GM21390 (cell line): ENCODE measurements around the gene ZNF367.

Source experiments
- ATAC-seq: cut with Tn5 transposase; IDR thresholded peaks from one replicate; pipeline ENCODE4 v1.9.1; 2021; ENCODE audit not compliant: unreplicated experiment

Gene ZNF367

DNA sequence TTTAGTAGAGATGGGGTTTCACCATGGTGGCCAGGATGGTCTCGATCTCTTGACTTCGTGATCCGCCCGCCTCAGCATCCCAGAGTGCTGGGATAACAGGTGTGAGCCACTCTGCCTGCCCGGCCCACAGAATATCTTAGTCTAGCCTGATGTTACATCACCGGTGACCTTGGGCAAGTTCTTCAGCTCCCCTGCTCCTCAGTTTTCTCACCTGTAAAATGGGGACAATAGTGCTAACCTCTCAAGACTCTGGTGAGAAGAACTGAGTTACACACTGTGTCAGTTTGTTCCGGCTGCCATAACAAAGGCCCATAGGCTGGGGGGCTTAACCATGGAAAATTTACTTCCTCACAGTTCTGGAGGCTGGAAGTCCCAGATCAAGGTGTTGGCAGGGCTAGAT lies 19.3 kb upstream of the ZNF367 start:
- ATAC-seq, result no peak

DNA sequence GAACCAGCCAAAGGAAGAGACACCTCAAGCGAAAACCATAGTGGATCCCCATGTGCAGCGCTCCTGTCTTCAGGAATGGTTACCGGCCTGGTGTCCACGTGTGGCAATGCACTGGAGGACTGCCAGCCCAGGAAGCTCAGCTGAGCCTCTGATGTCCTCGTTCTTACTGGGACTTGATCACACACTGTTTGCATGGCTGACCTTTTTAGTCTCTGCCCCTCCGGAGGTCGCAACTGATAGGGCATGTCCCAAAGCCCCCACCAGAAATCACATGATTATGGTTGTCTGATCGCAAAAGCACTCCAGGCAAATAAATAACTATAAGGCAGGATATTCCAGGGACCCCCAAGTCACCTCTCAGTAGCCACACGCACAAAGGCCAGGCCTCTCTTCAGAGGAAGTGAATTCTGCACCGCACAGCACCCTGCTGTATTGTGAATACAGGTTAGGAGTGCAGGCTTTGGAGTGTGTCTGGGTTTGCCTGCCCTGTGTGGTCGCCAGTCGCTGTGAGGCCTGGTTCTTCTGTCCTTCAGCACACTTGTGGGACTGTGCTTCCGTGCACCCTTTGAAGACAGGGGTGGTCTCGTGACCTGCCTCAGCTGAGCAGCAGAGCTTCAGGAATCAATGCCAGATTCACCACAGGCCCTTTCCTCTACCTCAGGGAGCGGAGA lies 18.4 kb upstream of the ZNF367 start:
- no peak for ATAC-seq

DNA sequence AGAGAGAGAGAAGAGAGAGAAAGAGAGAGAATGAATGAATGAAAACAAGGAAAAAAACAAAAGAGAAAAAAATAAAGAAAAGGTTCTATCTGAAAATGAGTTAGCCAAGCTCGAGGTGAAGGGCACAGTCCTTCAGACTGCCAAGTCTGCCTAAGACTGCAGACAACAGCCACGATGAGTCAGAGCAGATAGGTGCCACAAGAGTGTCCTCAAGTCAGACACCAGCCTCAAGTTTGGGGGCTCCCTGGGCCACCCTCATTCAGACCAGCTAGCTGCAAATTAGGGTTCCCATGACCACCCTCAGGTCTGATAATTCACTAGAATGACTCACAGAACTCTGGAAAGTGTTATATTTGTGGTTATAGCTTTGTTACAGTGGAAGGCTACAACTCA lies 17.9 kb upstream of the ZNF367 start:
- no peak for ATAC-seq

DNA sequence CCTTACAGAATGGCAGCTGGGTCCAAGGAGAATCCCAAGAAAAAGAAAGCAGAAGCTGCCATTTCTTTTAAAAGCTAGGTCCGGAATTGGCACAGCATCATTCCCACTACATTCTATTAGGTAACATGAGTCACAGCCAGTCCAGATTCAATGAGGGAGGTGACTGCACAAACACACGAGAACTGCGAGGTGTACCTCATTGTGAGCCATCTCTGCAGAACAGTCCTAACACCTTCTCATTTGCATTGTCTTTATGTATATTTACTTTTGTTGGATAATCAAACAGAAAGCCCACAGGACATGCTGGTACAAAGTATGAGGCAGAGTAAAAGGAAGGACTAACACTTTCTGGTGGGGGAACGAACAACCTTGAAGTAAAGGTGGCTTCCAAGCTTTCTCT lies 17.2 kb upstream of the ZNF367 start:
- ATAC-seq, result no peak

DNA sequence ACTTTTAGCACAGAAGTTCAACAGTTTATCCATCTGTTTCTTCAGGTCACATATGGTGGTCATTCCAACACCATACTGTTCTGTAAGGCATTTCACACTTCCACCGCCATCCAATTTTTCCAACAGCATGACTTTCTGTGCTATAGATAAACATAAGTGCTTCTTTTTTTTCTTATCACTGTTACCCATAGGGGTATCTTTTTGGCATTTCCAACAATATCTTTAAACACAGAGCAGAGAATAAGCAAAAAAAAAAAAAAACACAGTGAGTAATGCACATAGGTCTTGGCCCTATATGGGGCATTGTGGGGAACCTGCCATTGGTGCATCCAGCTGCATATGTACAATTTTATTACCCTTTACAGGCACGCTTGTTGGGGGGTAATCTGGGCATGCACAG lies 12.2 kb upstream of the ZNF367 start:
- ATAC-seq, result no peak

DNA sequence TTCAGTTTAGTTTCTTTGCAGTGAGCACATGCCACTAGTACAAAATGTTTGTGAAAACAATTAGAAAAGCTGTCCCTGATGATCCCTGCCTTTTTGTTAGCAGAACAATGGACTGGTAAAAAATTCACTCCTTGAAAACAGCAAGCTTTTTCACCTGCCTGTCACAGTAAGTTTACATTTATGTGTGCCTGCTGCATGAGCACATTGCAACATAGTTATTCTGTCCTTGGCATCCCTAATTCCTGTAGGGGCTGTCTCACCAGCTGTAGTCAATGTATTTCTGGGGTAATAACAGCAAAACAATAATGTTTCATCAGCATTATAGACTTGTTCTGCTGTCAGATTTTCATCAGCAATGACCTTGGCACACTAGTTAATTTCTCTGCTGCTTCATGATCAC lies 11.6 kb upstream of the ZNF367 start:
- no peak for ATAC-seq

DNA sequence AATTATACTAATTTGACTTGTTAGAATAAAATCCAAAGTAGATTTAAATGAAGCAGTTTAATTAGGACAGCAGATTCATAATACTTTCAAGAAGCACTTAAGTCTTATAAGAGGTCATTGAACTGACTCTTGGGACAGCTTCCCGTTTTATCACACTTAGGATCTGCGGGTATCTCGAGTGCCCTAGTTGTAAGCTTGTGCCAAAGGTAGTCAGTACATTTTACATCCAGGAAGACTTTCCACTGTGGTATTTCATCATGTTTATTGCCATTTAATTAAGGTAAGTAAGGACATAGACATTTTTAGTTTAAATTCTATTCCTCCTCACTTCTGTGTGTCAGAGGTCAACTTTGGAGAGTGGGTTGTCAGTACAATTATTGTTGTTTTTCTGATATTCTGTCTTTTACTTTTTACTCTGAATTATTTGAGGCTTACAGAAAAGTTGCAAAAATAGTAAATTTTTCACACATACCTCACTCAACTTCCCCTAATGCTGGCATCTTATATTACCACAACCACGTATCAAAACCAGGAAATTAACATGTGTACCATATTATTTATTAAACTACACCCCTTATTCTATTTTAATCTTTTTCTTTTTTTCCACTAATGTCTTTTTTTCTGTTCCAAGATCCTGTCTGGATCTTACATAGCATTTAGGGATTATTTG lies 7.5 kb upstream of the ZNF367 start:
- ATAC-seq, result no peak

DNA sequence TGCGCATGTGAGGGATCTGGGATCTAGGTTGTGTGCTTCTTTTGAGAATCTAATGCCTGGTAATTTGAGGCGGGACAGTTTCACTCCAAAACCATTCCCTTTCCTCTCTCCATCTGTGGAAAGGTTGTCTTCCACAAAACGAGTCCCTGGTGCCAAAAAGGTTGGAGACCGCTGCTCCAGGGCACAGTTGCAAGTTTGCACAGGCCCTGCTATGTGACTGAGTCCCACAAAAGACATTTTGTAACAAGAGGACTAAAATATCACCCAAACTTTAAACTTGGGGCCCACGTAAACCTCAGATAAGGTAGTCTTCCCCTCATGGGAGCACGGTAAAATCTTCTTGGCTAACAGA lies 5.8 kb upstream of the ZNF367 start:
- no peak for ATAC-seq

DNA sequence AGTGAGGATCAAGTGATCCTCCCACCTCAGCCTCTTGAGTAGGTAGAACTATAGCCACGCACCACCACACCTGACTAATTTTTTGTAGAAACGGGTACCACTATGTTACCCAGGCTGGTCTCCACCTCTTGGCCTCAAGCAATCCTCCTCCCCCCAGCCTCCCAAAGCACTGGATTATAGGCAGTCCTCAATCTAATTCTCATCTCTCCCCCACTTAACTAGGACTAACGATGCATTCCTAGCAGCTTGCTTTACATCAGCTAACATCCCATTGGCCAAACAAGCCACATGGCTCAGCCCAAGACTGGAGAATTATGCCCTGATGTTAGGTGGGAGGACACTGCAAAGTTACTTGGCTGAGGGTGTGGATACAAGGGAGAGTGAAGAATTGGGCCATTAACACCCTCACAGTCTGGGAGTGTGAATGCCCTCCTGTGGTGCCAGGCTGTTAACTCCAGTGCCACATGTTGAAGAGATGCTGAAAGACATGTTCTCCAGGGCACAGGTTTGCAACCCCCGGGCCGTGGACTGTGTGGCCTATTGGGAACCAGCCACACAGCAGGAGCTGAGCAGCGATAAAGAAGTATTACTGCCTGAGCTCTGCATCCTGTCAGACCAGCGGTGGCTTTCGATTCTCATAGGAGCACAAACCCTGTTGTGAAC lies 5.3 kb upstream of the ZNF367 start:
- no peak for ATAC-seq

DNA sequence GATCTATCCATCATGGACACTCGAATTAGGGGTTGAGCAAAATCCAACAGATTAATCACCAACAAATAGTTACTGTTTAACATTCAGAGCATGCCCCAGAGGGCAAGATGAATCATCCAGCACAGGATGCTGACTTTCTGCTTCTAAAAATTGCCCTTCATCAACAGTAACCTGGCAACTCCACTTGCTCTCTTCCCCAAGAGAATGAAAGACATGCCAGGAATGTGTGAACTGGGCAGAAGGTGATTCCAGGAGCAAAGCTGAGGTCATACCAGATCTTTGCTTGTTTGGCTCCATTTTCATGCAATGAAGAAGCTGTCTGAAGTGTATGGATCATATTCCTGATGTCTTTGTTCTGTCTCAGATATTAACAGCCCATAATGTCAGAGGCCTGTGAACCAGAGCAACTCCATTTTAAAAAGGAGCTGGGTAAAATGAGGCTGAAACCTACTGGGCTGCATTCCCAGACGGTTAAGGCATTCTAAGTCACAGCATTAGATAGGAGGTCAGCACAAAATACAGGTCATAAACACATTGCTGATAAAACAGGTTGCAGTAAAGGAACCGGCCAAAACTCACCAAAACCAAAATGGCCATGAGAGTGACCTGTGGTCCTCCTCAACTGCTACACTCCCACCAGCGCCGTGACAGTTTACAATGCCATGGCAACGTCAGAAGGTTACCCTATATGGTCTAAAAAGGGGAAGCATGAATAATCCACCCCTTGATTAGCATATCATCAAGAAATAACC lies 2.5 kb upstream of the ZNF367 start:
- no peak for ATAC-seq

DNA sequence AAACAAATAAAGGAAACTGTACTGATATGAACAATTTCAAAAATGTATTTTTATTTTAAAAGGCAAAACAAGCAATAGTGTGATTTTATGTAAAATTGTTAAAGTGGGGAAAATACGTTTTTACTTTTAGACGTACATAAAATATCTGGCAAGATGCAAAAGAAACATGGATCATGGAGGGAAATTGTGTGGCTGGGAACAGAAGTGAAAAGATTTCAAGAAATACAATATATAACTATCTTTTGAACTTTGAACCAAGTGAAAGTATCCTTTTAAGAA lies 1.5 kb upstream of the ZNF367 start:
- no peak for ATAC-seq

DNA sequence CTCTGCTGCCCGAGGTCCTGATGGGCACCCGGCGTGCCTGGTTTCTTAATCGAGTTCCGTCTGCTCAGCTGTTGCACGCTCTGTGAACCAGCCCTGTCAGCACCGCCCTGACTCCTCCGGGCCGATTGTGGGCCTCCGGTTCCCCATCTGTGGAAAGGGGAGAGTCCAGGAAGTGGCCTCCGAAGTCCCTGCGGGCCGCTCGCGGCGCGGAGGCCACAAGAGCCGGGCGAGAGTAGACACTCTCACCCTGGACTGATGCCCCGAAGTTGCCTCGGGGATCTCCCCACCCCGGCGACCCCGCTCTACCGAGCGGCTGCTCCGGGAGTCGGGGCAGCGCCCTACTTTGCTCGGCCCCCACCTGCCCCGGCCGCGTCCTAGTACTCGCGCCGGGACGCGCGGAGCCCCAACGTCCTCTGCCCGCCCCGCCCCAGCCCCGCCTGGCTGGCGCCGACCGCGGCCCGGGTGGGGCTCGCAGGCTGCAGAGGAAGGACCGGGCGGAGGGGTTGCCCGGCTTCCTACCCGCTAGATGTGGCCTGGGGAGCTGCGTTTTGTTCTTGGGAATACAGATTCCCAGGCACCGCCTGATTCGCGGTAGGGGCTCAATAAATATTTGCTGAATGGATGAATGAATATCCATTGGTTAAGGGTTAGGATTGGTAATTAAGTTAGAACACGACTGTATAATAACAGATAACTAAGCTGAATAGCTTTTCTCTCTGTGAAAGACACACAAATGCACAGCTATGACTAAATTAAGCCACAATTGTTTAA lies 935 bp upstream of the ZNF367 start:
- peak; percentile 37 for ATAC-seq

DNA sequence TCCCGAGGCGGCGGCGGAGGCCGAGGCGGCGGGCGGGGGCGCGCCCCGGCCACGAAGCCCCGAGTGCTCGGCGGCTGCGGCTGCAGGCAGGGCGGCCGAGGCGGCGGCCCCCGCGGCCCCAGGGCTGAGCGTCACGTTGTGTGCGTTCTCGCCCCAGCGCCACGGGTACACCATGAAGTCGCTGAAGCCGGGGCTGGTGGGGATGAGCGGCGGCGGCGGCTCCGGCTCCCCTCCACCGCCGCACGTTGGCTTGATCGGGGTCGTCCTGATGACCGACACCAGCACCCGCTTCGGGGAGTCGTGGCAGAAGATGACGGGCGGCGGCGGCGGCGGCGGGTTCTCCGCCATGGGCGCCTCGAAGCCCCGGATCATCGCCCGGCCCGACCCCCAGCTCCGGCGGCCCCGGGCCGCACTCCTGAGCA lies 498 bp downstream of the ZNF367 start:
- ATAC-seq, result no peak

DNA sequence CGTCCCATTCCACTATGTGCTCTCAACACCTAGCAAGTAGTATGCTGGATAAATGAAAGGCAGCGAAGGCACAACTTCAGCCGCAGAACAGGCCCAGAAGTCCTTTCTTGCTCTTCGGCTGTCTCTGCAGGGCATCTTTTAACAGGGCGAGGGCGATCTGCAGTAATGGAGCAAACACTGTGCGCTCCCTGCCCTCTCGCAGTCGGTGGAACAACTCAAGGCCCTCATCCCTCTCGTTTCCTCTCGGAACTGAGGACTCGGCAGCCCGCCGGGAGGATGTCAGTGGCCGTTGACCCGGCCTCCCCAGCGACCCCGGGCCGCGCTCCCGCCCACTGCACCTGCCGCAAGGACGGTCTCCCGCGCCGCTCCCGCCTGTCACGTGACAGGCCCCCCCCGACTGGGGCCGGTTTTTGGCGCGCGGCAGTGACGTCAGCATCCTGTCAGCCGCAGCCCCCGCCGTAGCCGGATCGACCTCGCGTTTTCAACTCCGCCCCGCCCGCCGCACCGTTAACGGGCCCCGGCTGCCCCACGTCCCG lies 1.1 kb downstream of the ZNF367 start:
- ATAC-seq, result no peak

DNA sequence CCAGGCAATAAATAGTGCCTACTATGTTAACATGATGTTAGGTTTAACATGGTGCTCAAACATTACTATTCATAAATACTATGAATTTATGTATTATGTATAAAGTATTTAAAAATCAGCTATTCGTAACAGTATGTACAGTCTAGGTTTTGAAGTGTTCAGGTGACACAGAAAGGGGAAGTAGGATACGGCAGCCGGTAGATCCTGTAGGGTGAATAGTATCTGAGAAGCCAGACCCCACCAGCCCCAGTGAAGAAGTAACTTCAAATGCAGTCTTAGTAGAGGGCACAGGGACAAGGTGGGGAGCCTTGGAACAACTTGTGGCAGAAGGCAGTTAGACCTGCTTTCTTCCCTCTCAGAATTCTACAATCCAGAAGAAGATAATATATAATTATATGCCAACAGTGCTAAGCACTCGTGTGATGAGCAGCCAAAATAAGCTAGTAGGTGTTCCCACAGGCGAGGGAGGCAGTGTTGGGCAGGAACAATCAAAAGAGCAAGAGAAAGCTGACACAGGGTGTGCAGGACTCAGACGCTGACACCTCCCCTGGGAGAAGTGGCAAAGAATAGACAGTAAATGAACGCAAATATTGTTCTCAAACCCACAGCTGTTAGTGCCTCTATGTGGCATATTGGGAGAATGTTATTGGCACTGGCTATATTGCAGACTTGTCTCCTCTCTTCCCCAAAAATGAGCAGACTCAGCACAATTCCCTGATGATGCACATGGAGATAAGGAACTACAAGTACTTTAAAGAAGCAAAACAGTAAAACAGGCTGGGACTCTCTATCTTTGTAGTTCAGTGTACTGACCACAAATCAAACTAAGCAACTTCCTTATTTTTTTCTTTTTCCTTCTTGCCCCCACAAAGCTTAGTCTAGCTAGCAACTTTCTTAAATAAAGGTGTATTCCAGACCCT lies 4.6 kb downstream of the ZNF367 start:
- ATAC-seq, result no peak

DNA sequence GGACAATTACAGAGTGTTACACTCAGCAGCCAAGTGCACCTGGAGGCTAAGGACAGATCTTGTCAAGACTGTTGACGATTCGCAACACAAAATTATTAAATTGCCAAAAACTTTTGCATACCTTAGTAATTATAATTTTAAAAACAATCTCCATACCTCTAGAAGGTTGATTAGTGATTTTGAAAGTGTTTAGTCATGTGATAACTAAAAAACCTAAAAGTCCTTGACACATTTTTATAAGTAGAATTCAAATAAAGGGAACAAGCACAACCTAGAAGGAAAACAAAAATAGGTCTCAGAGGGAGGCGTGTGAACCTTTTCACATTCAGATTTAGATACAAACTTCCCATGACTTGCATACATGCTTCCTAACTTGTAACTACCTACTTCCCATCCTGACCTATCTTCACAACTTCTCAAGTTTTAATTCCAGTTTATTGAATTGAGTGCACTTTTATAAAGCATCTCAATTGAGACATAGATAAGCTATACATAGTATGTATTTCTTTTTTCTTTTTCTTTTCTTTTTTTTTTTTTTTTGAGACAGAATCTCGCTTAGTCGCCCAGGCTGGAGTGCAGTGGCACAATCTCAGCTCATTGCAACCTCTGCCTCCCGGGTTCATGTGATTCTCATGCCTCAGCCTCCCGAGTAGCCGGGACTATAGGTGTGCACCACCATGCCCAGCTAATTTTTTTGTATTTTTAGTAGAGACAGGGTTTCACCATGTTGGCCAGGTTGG lies 5.8 kb downstream of the ZNF367 start:
- ATAC-seq, result no peak

DNA sequence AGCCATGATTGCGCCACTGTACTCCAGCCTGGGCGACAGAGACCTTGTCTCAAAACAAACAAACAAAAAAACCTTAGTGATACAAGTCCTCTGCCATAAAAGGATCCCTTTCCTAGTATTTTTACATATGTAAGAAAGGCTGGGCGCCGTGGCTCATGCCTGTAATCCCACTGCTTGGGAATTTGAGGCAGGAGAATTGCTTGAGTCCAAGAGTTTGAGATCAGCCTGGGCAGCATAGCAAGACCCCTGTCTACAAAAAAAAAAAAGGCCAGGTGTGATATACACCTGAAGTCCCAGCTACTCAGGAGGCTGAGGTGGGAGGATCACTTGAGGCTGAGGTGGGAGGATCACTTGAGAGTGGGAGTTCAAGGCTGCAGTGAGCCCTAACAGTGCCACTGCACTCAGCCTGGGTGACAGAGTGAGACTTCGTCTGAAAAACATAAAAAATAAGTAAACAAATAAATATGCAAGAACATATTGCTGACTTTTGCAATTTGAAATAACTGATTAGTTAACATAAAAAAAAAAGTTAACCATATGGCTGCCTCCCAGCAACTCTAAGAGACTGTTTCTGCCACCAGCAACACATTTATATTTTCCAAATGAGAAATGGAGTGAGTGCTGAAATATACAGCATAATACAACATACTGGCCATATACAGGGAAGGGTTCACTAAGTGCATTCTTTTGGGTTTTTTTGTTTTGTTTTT lies 6.9 kb downstream of the ZNF367 start:
- no peak for ATAC-seq

DNA sequence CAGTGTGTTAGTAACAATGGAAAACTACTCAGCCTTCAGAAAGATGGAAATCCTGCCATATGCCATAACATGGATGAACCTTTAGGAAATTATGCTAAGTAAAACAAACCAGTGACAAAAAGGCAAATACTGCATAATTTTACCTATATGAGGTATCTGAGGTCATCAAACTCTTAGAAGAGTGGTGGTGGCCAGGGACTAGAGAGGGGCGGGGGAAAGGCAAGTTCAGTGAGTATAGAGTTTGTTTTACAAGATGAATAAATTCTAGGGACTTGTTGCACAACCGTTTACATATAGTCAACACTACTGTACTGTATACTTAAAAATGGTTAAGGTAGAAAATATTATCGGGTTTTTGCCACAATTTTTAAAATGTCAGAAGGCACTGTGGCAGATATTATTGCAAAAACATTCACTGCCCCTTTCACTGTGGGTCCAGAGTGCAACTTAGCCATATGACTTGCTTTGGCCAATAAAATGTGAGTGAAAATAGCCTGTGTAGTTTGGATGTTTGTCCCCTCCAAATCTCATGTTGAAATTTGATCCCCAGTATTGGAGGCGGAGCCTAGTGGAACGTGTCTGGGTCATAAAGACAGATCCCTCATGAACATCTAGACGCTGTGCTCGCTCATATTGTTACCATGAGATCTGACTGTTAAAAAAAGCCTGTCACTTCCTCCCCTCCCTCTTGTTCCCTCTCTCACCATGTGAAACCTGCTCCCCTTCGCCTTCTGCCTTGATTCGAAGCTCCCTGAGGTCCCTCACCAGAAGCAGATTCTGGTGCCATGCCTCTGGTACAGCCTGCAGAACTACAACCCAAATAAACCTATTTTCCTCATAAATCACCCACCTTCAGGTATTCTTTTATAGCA lies 9.5 kb downstream of the ZNF367 start:
- ATAC-seq, result no peak
